NCI-H82 (cell line): ENCODE data around the gene CLPSL1.
"Not testable (repeated sequence)": the region's sequence is repeated elsewhere in the genome, so short reads cannot be mapped to it uniquely, and the experiment has no call there.

Experiments
- DNase-seq: peaks from one replicate; lab custom pipeline; 2025; lab: John Stamatoyannopoulos, UW

CLPSL1 gene

GRCh38 chr6:35780719-35781118 is at the start of gene CLPSL1:
CLPSL1 (plus strand) TSS chr6:35781019; CDS start chr6:35781111, 92 bp downstream.
- DNase-seq, result no peak

- peak; percentile 95 for DNase-seq
These were observed 49.4 kb upstream of the CLPSL1 start for GRCh38 chr6:35731414-35731735.

GRCh38 chr6:35731736-35732532 is 48.9 kb upstream of the CLPSL1 start:
- DNase-seq, result peak; percentile 90

GRCh38 chr6:35733633-35734032 is 47.2 kb upstream of the CLPSL1 start:
- no peak for DNase-seq

- not testable (repeated sequence) for DNase-seq
These were observed 46.5 kb upstream of the CLPSL1 start for GRCh38 chr6:35734319-35734718.

- DNase-seq, result no peak
These were observed 45.4 kb upstream of the CLPSL1 start for GRCh38 chr6:35735452-35735851.

GRCh38 chr6:35736253-35736894 is 44.4 kb upstream of the CLPSL1 start:
- peak; percentile 86 for DNase-seq

GRCh38 chr6:35736982-35737412 is 43.8 kb upstream of the CLPSL1 start, which contains the start of gene ARMC12:
ARMC12 (plus strand) TSS chr6:35737032; CDS start chr6:35737109, 77 bp downstream.
- no peak for DNase-seq

- peak; percentile 88 for DNase-seq
These were observed 43.2 kb upstream of the CLPSL1 start for GRCh38 chr6:35737413-35738211.

- no peak for DNase-seq
These were observed 40.9 kb upstream of the CLPSL1 start for GRCh38 chr6:35739645-35740524.

- DNase-seq, result no peak
These were observed 38.0 kb upstream of the CLPSL1 start for GRCh38 chr6:35742842-35743241.

- no peak for DNase-seq
These were observed 35.3 kb upstream of the CLPSL1 start for GRCh38 chr6:35745509-35745908.

- no peak for DNase-seq
These were observed 34.3 kb upstream of the CLPSL1 start for GRCh38 chr6:35746516-35746915.

- DNase-seq, result no peak
These were observed 32.9 kb upstream of the CLPSL1 start for GRCh38 chr6:35747877-35748276.

- DNase-seq, result no peak
These were observed 30.3 kb upstream of the CLPSL1 start for GRCh38 chr6:35750557-35750956.

- no peak for DNase-seq
These were observed 29.2 kb upstream of the CLPSL1 start for GRCh38 chr6:35751594-35751993.

- no peak for DNase-seq
These were observed 28.5 kb upstream of the CLPSL1 start for GRCh38 chr6:35752330-35752729.

- no peak for DNase-seq
These were observed 26.2 kb upstream of the CLPSL1 start for GRCh38 chr6:35754452-35755277.

GRCh38 chr6:35755278-35755924 is 25.4 kb upstream of the CLPSL1 start:
- no peak for DNase-seq

GRCh38 chr6:35757456-35758123 is 23.2 kb upstream of the CLPSL1 start:
- peak; percentile 66 for DNase-seq
